Stimulated activated naive CD4-positive, alpha-beta T cell (primary cell): ENCODE results near the gene TRERF1.

ENCODE experiments used
- DNase-seq, 6 experiments: peaks; one replicate each; lab custom pipeline; 2025; lab: John Stamatoyannopoulos, UW

TRERF1 gene

GRCh38 chr6:42393339-42393738 lies 58.4 kb downstream of the TRERF1 start:
- DNase-seq = no peak

- DNase-seq = no peak
Measured at GRCh38 chr6:42392833-42393232, 58.9 kb downstream of the TRERF1 start.

GRCh38 chr6:42391441-42391840 lies 60.3 kb downstream of the TRERF1 start:
- DNase-seq = no peak

- peak in 5 of 6 experiments; percentile 22 to 90 (median 79) for DNase-seq
Measured at GRCh38 chr6:42390228-42390934, 61.3 kb downstream of the TRERF1 start.

DNA sequence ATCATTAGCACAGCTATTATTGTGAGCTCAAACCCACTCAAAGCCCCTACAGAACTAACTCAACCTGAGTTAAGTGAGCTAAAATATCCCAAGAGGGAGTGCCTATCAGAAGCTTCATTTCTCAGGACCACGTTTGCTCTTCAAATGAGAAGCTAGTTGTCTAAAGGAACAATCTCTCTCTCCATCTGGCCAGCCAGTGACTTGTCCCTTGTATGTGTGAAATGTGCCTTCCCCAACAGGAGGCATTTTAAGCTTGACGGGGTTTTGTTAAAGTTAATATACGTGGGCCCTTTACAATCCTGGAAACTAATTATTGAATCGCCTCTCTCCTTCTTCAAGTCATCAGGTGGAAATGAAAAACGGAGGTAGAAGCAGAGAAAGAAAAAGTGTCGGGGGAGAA lies 62.0 kb downstream of the TRERF1 start:
- no peak for DNase-seq

DNA sequence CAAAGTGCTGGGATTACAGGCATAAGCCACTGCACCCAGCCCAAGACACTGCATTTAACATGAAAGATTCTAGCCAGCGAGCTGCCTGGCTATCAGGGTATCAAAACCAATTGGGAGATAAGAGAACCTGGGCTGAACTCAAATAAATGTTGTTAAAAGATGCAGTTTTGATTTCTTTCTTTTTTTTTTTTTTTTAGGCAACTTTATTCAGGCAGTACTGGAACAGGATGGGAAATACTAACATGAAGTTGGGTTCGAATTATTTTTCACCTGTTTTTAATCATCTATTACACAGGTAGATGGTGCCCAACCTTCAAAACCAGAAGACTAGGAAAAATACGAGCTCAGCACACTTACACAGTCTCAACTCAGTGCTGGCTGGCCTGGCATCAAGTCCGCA lies 63.7 kb downstream of the TRERF1 start:
- no peak for DNase-seq

DNA sequence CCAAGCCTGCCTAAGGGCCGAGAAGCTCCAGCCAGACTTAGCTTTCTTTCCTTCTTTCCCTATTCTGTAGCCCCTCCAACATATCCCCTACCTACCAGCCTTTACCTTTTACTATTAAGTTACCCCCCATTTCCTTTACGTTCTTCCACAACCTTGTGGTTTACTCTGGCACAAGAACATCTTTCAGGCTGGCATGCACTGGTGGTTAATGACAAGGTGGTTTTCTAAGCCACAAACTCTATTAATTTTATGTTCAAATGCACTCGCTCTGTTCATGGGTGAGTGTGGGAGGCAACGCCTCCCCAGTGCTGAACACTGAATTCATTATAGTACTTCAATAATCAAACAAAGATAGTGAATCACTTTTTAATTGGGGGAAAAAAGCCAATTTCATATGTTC lies 64.4 kb downstream of the TRERF1 start:
- DNase-seq = peak in 4 of 6 experiments; percentile 20 to 75 (median 66)

GRCh38 chr6:42385339-42385738 lies 66.4 kb downstream of the TRERF1 start:
- no peak for DNase-seq

DNA sequence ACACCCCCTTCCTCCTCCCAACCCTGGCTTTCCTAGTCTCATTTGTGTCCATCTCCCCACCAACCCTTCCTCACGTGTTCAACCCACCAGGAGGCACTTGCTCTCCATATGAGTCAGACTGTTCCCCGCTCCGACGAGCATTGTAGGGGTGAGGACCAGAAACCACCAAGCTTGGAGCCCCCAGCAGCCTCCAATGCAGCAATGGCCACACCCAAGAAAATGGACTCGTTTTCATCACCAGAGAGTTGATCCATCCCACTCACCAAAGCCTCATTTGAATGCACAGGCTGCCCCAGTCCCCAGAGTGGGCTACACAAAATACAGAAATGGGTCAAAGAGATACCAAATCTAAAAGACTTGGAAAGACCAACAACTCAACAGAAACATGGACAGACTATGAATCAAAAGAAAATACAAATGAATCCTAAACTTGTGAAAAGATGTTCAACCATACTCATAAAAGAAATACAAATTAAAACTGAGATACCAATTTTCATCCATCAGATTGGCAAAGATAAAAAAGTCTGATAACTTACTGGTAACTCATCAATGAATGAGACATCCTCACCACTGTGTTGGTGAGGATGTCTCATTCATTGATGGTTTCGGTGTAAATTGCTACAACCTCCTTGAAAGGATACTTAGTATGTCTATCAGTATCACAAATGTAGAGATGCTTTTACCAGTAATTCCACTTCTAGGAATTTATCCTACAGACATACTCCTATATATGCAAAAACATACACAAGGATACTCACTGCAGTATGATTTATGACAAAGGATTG lies 68.1 kb downstream of the TRERF1 start:
- no peak for DNase-seq

GRCh38 chr6:42381850-42382249 lies 69.9 kb downstream of the TRERF1 start:
- no peak for DNase-seq

DNA sequence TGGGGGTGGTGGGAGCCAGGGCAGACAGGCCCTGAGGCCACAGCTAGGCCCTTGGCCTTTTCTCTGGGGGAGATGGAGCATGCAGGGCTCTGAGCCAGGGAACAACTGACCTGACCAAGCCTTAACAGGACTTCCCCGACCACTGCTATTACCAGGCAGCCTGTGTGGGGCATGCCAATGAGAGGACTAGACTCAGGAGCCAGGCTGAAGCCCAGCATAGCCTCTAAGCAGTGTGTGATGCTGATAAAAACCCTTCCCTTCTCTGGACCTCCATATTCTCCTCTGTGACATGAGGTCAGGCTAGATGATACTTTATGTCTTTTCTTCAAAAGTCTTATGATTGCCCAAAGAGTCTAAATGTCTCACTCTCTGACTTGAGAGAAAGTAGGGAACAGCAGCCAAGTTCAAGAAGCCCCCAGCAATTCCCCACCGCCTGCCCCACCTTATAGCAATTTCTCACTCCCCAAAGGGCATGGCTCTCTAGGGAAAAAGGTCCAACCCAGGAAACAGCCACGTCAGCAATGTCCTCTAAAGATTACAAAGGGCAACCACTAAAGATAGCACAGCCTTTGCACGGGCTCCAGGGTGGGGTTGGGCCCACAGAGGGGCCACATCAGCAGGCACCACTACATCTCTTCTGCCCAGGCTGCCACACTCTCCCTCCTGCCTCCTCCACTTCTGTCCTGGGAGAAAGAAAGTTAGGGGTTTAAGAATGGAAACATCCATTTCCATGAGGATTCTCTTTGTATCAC lies 71.3 kb downstream of the TRERF1 start:
- DNase-seq = no peak

DNA sequence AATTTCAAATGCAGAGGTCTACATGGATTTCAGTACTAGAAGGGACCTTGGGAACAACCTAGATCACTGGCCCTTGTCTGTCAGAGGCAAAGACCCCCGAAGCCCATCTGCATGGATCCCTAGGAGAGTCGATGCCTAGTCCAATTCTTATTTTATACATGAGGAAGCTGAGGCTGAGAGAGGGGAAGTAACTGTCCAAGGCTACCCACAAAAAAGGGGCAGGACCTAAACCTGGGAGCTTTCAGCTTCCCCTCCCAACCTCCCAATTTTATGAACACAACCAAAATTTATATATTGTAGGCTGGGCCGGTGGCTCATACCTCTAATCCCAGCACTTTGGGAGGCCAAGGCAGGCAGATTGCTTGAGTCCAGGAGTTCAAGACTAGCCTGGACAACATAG lies 73.2 kb downstream of the TRERF1 start:
- DNase-seq = no peak

GRCh38 chr6:42378125-42378524 lies 73.6 kb downstream of the TRERF1 start:
- peak in 3 of 6 experiments; percentile 19 to 45 (median 37) for DNase-seq

DNA sequence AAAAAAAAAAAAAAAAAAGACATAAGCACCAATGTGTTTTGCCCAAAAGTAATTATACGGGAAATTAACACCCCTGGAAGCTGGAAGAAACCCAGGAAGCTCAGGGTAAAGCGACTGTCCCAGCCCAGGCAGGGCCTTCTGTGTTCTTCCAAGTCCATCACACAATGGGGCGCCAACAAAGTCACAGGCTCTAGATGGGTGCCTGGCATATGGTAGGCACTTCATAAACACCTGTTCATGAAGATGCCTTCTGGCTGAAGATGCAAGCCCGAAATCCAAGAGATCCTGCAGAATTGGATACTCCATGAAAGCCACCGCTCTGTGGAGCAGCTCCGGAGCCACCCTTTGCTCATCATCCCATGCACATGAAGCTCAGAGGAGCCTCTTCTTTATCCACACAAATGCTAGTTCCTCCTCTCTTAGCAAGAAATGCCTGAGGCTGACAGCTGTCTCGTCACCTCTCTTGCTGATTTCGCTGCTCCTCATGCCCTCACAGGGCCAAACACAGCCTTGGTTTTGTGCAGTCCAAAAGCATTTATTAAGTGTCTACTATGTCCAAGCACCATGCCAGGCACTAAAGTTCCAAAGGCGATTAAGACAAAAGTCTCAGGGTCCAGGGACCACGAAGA lies 76.6 kb downstream of the TRERF1 start:
- no peak for DNase-seq

DNA sequence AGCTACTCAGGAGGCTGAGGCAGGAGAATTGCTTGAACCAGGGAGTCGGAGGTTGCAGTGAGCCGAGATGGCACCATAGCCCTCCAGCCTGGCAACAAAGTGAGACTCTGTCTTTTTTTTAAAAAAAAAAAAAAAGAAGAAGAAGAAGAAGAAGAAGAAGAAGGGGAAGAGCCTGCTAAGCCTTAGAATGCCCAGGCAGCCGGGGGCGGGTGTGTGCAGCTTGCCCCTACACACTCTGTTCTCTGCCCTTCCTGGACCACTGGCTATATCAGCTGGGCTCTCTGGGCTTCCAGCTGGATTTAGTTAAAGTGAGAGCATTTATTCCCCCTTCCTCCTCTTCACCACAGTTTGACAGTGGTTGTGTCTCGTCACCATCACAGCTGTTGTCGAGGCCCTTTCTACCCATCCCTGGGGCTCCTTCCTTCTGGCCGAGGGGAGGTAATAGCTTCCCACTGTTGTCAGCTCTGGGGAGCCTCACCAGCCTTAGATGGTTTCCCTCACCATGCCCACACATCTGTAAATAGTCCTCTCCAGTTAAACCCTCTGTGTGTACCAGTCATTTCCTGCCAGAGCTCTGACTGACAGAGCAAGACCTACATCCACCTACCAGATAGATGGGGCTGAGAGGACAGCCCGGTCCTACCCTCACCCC lies 77.6 kb downstream of the TRERF1 start:
- DNase-seq = peak in 1 of 6 experiments; percentile 14

DNA sequence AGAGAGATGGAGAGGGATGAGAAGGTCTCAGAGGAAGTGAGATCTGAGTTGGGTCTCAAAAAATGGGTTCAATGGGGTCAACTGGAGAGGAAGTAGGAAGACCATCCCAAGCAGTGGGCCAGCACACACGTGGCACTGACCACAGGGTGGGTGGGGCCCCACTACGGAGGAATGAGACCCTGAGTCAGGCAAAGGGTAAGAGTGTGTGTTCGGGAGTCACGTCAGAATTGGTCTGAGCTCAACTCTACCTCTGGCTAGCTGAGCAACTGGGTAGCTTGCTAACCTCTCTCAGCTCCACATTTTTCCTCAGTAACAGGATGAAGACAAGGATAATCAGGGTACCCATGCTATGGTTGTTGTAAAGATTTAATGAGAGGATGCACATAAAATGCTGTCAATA lies 79.0 kb downstream of the TRERF1 start:
- no peak for DNase-seq

- DNase-seq = no peak
Measured at GRCh38 chr6:42370323-42370985, 81.3 kb downstream of the TRERF1 start.

GRCh38 chr6:42369568-42369967 lies 82.2 kb downstream of the TRERF1 start:
- DNase-seq = no peak

DNA sequence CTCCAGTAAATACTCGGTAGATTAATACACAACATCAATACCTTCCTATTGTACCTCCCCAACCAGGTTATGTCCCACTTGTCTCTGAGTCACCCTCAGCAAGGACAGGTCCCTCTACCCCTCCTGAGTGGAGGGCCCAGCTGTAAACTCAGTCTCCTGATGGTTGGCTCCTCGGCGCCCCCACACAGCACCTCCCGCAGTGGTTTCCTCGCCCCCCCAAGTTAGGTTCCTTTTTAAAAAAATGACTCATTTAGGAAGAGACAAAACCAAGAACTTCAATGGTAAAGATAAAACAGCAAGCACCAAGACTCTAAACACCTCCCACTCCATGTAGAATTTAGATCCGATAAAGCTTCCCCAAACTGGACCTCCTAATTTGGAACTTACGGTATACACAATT lies 83.5 kb downstream of the TRERF1 start:
- DNase-seq = no peak

GRCh38 chr6:42367353-42368011 lies 84.2 kb downstream of the TRERF1 start:
- DNase-seq = peak in 2 of 6 experiments; percentile 22 to 29

- peak in 1 of 6 experiments; percentile 29 for DNase-seq
Measured at GRCh38 chr6:42366999-42367352, 84.8 kb downstream of the TRERF1 start.
